SK-N-MC (cell line): ENCODE measurements around the gene WNT7A.

Source experiments
- DNase-seq: peaks from one replicate; pipeline ENCODE4 v3.0.0-alpha.2; 2011; ENCODE audit warnings: low read depth, low spot score
- H3K27ac ChIP-seq: fragments of 200-600 bp; sonication (generic); 2 replicates; pipeline ENCODE4 v1.5.1; 2016; ENCODE audit warnings: mixed run types
- H3K36me3 ChIP-seq: fragments of 200-600 bp; sonication (generic); 2 replicates; pipeline ENCODE4 v1.6.1; 2017; ENCODE audit warnings: antibody characterized with exemption, low read length, mixed read lengths; ENCODE audit not compliant: insufficient read depth
- H3K4me3 ChIP-seq: fragments of 200-600 bp; sonication (generic); 2 replicates; pipeline ENCODE4 v1.5.1; 2016
- H3K9ac ChIP-seq: fragments of 200-600 bp; sonication (generic); 2 replicates; pipeline ENCODE4 v1.8.0; 2017; ENCODE audit warnings: mixed run types, mixed read lengths; ENCODE audit not compliant: insufficient read length
- H3K9me3 ChIP-seq: fragments of 200-600 bp; sonication (generic); 2 replicates; pipeline ENCODE4 v1.6.1; 2017; ENCODE audit warnings: low read depth, mild to moderate bottlenecking, antibody characterized with exemption, low read length, moderate library complexity, mixed read lengths
- EZH2 ChIP-seq: fragments of 200-600 bp; sonication (generic); IDR thresholded peaks from one replicate; pipeline ENCODE4 v1.6.1; 2017; ENCODE audit warnings: antibody characterized with exemption
- FOXP2 ChIP-seq: optimal IDR thresholded peaks from 2 replicates; pipeline ENCODE3; 2011; ENCODE audit warnings: mild to moderate bottlenecking, moderate library complexity; ENCODE audit not compliant: insufficient read depth; ENCODE audit errors: extremely low read length, control extremely low read depth
- POLR2AphosphoS5 ChIP-seq: IDR thresholded peaks from 2 replicates; pipeline ENCODE4 v1.6.1; 2012; ENCODE audit warnings: mild to moderate bottlenecking, low read depth, low read length, borderline replicate concordance

Gene WNT7A

GRCh38 chr3:13887495-13888300 lies 7.8 kb upstream of the WNT7A start:
- Histone ChIP-seq H3K36me3 (no peaks in the 10 kb centered on the region), H3K9me3 (no peaks in the 10 kb centered on the region), H3K9ac (no peak overlapping the region), H3K27ac (no peak overlapping the region), H3K4me3 (no peak overlapping the region)
- TF ChIP-seq POLR2AphosphoS5, result no peak
- TF ChIP-seq EZH2, result no peak
- no peak for TF ChIP-seq FOXP2
- DNase-seq, result no peak

- Histone ChIP-seq H3K9ac (no peak overlapping the region), H3K27ac (no peak overlapping the region), H3K36me3 (no peaks in the 10 kb centered on the region), H3K4me3 (no peak overlapping the region), H3K9me3 (no peaks in the 10 kb centered on the region)
- DNase-seq, result no peak
- TF ChIP-seq EZH2 (no peak), POLR2AphosphoS5 (no peak), FOXP2 (no peak)
Observed at GRCh38 chr3:13886593-13887129, 6.8 kb upstream of the WNT7A start.

GRCh38 chr3:13885704-13886010 lies 5.8 kb upstream of the WNT7A start:
- no peak for DNase-seq
- Histone ChIP-seq H3K9me3 (no peaks in the 10 kb centered on the region), H3K27ac (no peak overlapping the region), H3K9ac (no peak overlapping the region), H3K4me3 (no peak overlapping the region), H3K36me3 (no peaks in the 10 kb centered on the region)
- no peak for TF ChIP-seq FOXP2
- no peak for TF ChIP-seq POLR2AphosphoS5
- no peak for TF ChIP-seq EZH2

DNA sequence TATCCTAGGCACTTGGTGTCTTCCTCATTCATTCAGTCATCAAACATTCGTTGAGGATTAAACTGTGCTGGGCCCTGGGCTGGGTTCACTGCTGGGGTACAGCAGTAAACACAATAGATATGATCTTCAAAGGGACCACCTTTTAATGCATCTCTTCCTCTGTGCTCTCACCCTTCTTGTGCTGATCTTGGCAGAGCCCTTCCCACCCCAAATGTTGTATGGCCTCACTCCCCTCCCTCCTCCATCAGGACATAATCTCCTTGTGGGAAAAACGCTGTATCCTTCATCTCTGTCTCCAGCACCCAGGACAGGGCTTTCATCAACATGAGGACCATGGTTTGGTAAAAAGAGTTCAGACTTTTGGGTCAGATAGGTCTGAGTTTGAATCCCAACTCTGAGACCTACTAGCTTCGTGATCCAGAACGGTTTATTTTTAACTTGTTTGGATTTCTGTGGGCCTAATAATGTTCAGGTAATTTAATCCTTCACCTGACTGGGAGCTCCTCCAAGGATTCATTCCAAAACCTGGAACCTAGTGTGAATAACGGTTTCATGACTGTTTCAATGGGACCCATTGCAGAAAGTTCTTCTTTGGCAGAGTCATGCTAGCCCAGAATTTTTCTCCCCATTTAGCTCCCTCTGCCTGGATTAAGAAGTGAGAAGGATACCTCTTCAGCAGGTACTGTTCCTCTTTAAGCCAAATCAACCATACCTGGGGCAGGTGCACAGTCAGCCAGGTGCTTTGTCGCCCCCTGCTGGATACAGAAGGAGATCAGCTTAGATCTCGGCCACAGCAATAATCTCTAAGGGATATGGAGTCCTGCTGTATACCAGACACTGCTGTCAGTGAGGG lies 5.2 kb upstream of the WNT7A start:
- no peak for DNase-seq
- Histone ChIP-seq H3K36me3 (no peaks in the 10 kb centered on the region), H3K27ac (no peak overlapping the region), H3K9ac (no peak overlapping the region), H3K9me3 (no peaks in the 10 kb centered on the region), H3K4me3 (no peak overlapping the region)
- TF ChIP-seq EZH2 (no peak), POLR2AphosphoS5 (no peak), FOXP2 (no peak)

- Histone ChIP-seq H3K27ac (no peak overlapping the region), H3K9me3 (no peaks in the 10 kb centered on the region), H3K9ac (no peak overlapping the region), H3K36me3 (no peaks in the 10 kb centered on the region), H3K4me3 (no peak overlapping the region)
- no peak for DNase-seq
- TF ChIP-seq EZH2, result no peak
- no peak for TF ChIP-seq POLR2AphosphoS5
- no peak for TF ChIP-seq FOXP2
Observed at GRCh38 chr3:13883681-13884080, 3.8 kb upstream of the WNT7A start.

GRCh38 chr3:13882876-13883275 lies 3.0 kb upstream of the WNT7A start:
- no peak overlapping the region for H3K4me3 ChIP-seq
- no peak overlapping the region for H3K9ac ChIP-seq
- H3K27ac ChIP-seq, result no peak overlapping the region
- no peaks in the 10 kb centered on the region for H3K36me3 ChIP-seq
- no peak for TF ChIP-seq POLR2AphosphoS5
- TF ChIP-seq FOXP2, result no peak
- no peak for TF ChIP-seq EZH2
- no peaks in the 10 kb centered on the region for H3K9me3 ChIP-seq
- DNase-seq, result no peak

- DNase-seq, result no peak
- no peak for TF ChIP-seq FOXP2
- TF ChIP-seq EZH2, result no peak
- no peak for TF ChIP-seq POLR2AphosphoS5
Observed at GRCh38 chr3:13881536-13882410, 1.9 kb upstream of the WNT7A start.

More at GRCh38 chr3:13881536-13882410, 1.9 kb upstream of the WNT7A start:
- H3K4me3 ChIP-seq, result no peak overlapping the region
- no peaks in the 10 kb centered on the region for H3K36me3 ChIP-seq
- H3K9ac ChIP-seq, result no peak overlapping the region
- no peak overlapping the region for H3K27ac ChIP-seq
- no peaks in the 10 kb centered on the region for H3K9me3 ChIP-seq
